Osteoblast (primary cell): ENCODE measurements around the gene TRIP4. TPM values are rescaled to one million over a fixed set of nuclear protein-coding genes. Genes with fewer than 3 reads are reported as not detected.
A peak's percentile ranks its signal among the peaks of the same experiment; 100 is the strongest.

Source experiments
- DNase-seq: peaks from one replicate; pipeline ENCODE4 v3.0.0; 2011; ENCODE audit warnings: low spot score, mixed read lengths; ENCODE audit not compliant: insufficient read length; ENCODE audit errors: missing footprints
- H2AFZ ChIP-seq: 2 replicates; pipeline ENCODE4 v1.6.0; 2011; ENCODE audit warnings: mild to moderate bottlenecking, low read length
- H3K27ac ChIP-seq: 2 replicates; pipeline ENCODE4 v1.5.1; 2011; ENCODE audit warnings: mild to moderate bottlenecking, low read depth, low read length, moderate library complexity
- H3K27me3 ChIP-seq: 2 replicates; pipeline ENCODE4 v1.6.0; 2012; ENCODE audit warnings: mild to moderate bottlenecking, control low read depth, inconsistent platforms, low read length, moderate library complexity; ENCODE audit not compliant: insufficient read depth
- H3K36me3 ChIP-seq: 2 replicates; pipeline ENCODE4 v1.5.1; 2011; ENCODE audit warnings: mild to moderate bottlenecking, low read length, control low read depth, moderate library complexity; ENCODE audit not compliant: insufficient read depth
- H3K4me1 ChIP-seq: 2 replicates; pipeline ENCODE4 v1.5.1; 2011; ENCODE audit warnings: mild to moderate bottlenecking, low read length, control low read depth, moderate library complexity; ENCODE audit not compliant: insufficient read depth
- H3K4me2 ChIP-seq: 2 replicates; pipeline ENCODE4 v1.6.0; 2011; ENCODE audit warnings: mild to moderate bottlenecking, low read length; ENCODE audit not compliant: insufficient read depth
- H3K4me3 ChIP-seq: fragments of 200-600 bp; sonication (generic); 3 replicates; pipeline ENCODE4 v1.5.1; 2012; ENCODE audit warnings: mild to moderate bottlenecking, low read length, inconsistent platforms; ENCODE audit not compliant: insufficient read depth
- H3K79me2 ChIP-seq: 2 replicates; pipeline ENCODE4 v1.6.0; 2012; ENCODE audit warnings: mild to moderate bottlenecking, low read length, control low read depth, inconsistent platforms; ENCODE audit not compliant: insufficient read depth
- H3K9me3 ChIP-seq: 2 replicates; pipeline ENCODE4 v1.5.1; 2011; ENCODE audit warnings: low read depth, low read length, control low read depth
- H4K20me1 ChIP-seq: 2 replicates; pipeline ENCODE4 v1.6.0; 2012; ENCODE audit warnings: mild to moderate bottlenecking, low read length, control low read depth; ENCODE audit not compliant: insufficient read depth
- CTCF ChIP-seq: IDR thresholded peaks from 2 replicates; pipeline ENCODE4 v1.5.1; 2011; ENCODE audit warnings: mild to moderate bottlenecking, low read depth, low read length, moderate library complexity; ENCODE audit errors: extremely low read depth
- total RNA-seq: library from RNA; depleted of rRNA; stranded (reverse); fragments of >200 nt; gene quantifications from 2 replicates; pipeline ENCODE4 v1.2.3, GENCODE V29; 2012

TRIP4 gene
- total RNA-seq, 1 donor = 10.9 TPM

- Histone ChIP-seq H3K36me3 (peaks cover 13% of the 10 kb centered on the region), H3K27me3 (no peaks in the 10 kb centered on the region), H4K20me1 (no peaks in the 10 kb centered on the region), H3K9me3 (no peaks in the 10 kb centered on the region), H3K4me1 (peaks cover 23% of the 10 kb centered on the region), H3K79me2 (no peaks in the 10 kb centered on the region), H3K4me3 (no peak overlapping the region), H3K27ac (no peak overlapping the region), H2AFZ (no peak overlapping the region), H3K4me2 (no peak overlapping the region)
- DNase-seq = peak; percentile 50
- TF ChIP-seq CTCF = no peak
These were observed 55.4 kb downstream of the TRIP4 start for GRCh38 chr15:64443016-64443415.

DNA sequence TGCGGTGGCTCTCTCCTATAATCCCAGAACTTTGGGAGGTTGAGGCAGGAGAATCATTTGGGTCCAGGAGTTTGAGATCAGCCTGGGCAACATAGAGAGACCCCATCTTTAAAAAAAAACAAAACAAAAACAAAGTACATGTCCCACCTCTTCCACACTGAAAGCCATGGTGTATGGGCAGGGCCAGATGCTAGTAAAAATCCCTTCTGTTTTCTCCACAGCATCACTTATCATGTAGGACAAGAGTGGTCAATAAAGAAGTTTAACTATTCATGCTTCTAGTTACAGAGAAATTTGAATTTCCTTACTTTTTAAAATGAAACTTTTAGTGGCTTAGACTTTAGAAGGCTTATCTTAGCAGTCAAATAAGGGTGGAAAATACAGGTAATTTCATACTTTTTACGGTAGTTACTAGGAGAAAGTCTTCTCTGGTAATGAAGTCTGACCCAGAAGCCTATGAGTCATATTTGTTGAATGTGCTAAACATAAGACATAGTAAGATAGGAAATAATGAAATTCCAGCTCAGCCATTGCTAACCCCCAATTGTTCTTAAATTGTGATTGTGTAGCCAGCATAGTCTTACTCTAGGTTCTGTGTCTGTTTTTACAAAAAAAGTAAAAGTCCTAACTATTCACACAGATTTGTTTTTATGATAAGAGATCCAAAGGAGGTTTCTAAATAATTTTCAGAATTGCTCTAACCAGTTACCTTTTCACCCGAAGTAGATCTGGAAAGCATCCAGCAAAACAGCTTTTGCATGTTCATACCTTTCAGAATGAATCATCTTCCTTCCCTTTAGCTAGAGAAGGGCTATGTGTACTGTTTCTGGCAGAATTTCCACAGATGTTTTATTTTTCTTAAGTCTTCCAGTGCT lies 56.3 kb downstream of the TRIP4 start:
- H3K27me3 ChIP-seq = no peaks in the 10 kb centered on the region
- DNase-seq = peak; percentile 73
- H3K4me2 ChIP-seq = peak overlapping the region; percentile 38
- H3K4me3 ChIP-seq = peak overlapping the region; percentile 0
- peak overlapping the region; percentile 11 for H3K27ac ChIP-seq
- no peaks in the 10 kb centered on the region for H3K9me3 ChIP-seq
- no peak for TF ChIP-seq CTCF
- peaks cover 20% of the 10 kb centered on the region for H3K36me3 ChIP-seq
- no peaks in the 10 kb centered on the region for H4K20me1 ChIP-seq
- no peaks in the 10 kb centered on the region for H3K79me2 ChIP-seq
- peaks cover 23% of the 10 kb centered on the region for H3K4me1 ChIP-seq
- H2AFZ ChIP-seq = no peak overlapping the region

GRCh38 chr15:64444836-64445235 lies 57.2 kb downstream of the TRIP4 start:
- no peak for TF ChIP-seq CTCF
- H3K79me2 ChIP-seq = no peaks in the 10 kb centered on the region
- H3K9me3 ChIP-seq = no peaks in the 10 kb centered on the region
- peaks cover 23% of the 10 kb centered on the region for H3K4me1 ChIP-seq
- peak overlapping the region; percentile 11 for H3K27ac ChIP-seq
- H4K20me1 ChIP-seq = no peaks in the 10 kb centered on the region
- H3K4me2 ChIP-seq = peak overlapping the region; percentile 38
- no peak for DNase-seq
- peaks cover 20% of the 10 kb centered on the region for H3K36me3 ChIP-seq
- H3K4me3 ChIP-seq = no peak overlapping the region
- H3K27me3 ChIP-seq = no peaks in the 10 kb centered on the region
- H2AFZ ChIP-seq = no peak overlapping the region

GRCh38 chr15:64447536-64448315 lies 60.1 kb downstream of the TRIP4 start:
- H3K36me3 ChIP-seq = peaks cover 17% of the 10 kb centered on the region
- no peak for DNase-seq
- no peak for TF ChIP-seq CTCF
- no peaks in the 10 kb centered on the region for H4K20me1 ChIP-seq
- no peaks in the 10 kb centered on the region for H3K27me3 ChIP-seq
- H3K9me3 ChIP-seq = no peaks in the 10 kb centered on the region
- H2AFZ ChIP-seq = no peak overlapping the region
- H3K4me3 ChIP-seq = no peak overlapping the region
- peaks cover 23% of the 10 kb centered on the region for H3K4me1 ChIP-seq
- no peak overlapping the region for H3K4me2 ChIP-seq
- no peaks in the 10 kb centered on the region for H3K79me2 ChIP-seq
- no peak overlapping the region for H3K27ac ChIP-seq
